ENCODE data around the gene NTSR1.

The NTSR1 gene

GRCh38 chr20:62738025-62738881 lies 29.6 kb downstream of the NTSR1 start:
- TF ChIP-seq CTCF (IDR thresholded peaks at IDR 0.05; ENCODE audit: low read length, missing control alignments): no peak
- H3K4me3 ChIP-seq (replicated peaks; ENCODE audit: low read depth, low read length): no peak overlapping the region
- no peak for DNase-seq (ENCODE audit: low read depth)

GRCh38 chr20:62739067-62739466 lies 30.4 kb downstream of the NTSR1 start:
- no peak overlapping the region for H3K4me3 ChIP-seq (replicated peaks; ENCODE audit: low read depth, low read length)
- TF ChIP-seq CTCF (IDR thresholded peaks at IDR 0.05; ENCODE audit: low read length, missing control alignments): no peak
- DNase-seq (ENCODE audit: low read depth): no peak

GRCh38 chr20:62739581-62740285 lies 31.1 kb downstream of the NTSR1 start:
- no peak for DNase-seq (ENCODE audit: low read depth)
- TF ChIP-seq CTCF (IDR thresholded peaks at IDR 0.05; ENCODE audit: low read length, missing control alignments): no peak
- peak overlapping the region; percentile 2 for H3K4me3 ChIP-seq (replicated peaks; ENCODE audit: low read depth, low read length)

GRCh38 chr20:62740286-62741141 lies 31.9 kb downstream of the NTSR1 start:
- peak; percentile 80 for DNase-seq (ENCODE audit: low read depth)
- H3K4me3 ChIP-seq (replicated peaks; ENCODE audit: low read depth, low read length): peak overlapping the region; percentile 2
- TF ChIP-seq CTCF (IDR thresholded peaks at IDR 0.05; ENCODE audit: low read length, missing control alignments): no peak

GRCh38 chr20:62741191-62741691 lies 32.6 kb downstream of the NTSR1 start:
- no peak overlapping the region for H3K4me3 ChIP-seq (replicated peaks; ENCODE audit: low read depth, low read length)
- TF ChIP-seq CTCF (IDR thresholded peaks at IDR 0.05; ENCODE audit: low read length, missing control alignments): no peak
- peak; percentile 28 for DNase-seq (ENCODE audit: low read depth)

GRCh38 chr20:62741701-62742491 lies 33.3 kb downstream of the NTSR1 start:
- TF ChIP-seq CTCF (IDR thresholded peaks at IDR 0.05; ENCODE audit: low read length, missing control alignments): no peak
- H3K4me3 ChIP-seq (replicated peaks; ENCODE audit: low read depth, low read length): no peak overlapping the region
- no peak for DNase-seq (ENCODE audit: low read depth)
